Thymus (tissue), 11 donors: ENCODE data around the gene ELMO2. TPM values are rescaled to one million over a fixed set of nuclear protein-coding genes. Genes with fewer than 3 reads are reported as not detected.
"Not testable (repeated sequence)": the region's sequence is repeated elsewhere in the genome, so short reads cannot be mapped to it uniquely, and the experiment has no call there.

Source experiments
- DNase-seq, 9 donors: peaks; one replicate each; pipeline ENCODE4 v3.0.0-alpha.2; 2013; ENCODE audit warnings: low spot score in 9 of 9, low read depth in 6 of 9, missing footprints in 1 of 9
- H3K27ac ChIP-seq, 2 donors: one replicate each; pipeline ENCODE4 v1.5.1; 2013; ENCODE audit warnings: control low read depth in 1 of 2, low read depth in 1 of 2, low read length in 1 of 2, mild to moderate bottlenecking in 1 of 2, moderate library complexity in 1 of 2
- H3K27me3 ChIP-seq, 2 donors: one replicate each; pipeline ENCODE4 v1.5.1; 2013; ENCODE audit warnings: low read length in 1 of 2; ENCODE audit not compliant: control insufficient read depth in 2 of 2, insufficient read depth in 1 of 2
- H3K36me3 ChIP-seq, 2 donors: one replicate each; pipeline ENCODE4 v1.5.1; 2013; ENCODE audit warnings: low read length in 1 of 2, mild to moderate bottlenecking in 1 of 2, moderate library complexity in 1 of 2; ENCODE audit not compliant: control insufficient read depth in 2 of 2, insufficient read depth in 2 of 2
- H3K4me1 ChIP-seq, 2 donors: one replicate each; pipeline ENCODE4 v1.5.1; 2013; ENCODE audit warnings: low read length in 2 of 2; ENCODE audit not compliant: control insufficient read depth in 2 of 2, insufficient read depth in 2 of 2
- H3K4me3 ChIP-seq, 2 donors: one replicate each; pipeline ENCODE4 v1.5.1; 2013; ENCODE audit warnings: low read length in 2 of 2, control low read depth in 1 of 2, mild to moderate bottlenecking in 1 of 2
- H3K9me3 ChIP-seq, 2 donors: one replicate each; pipeline ENCODE4 v1.5.1; 2013; ENCODE audit warnings: low read length in 1 of 2, mild to moderate bottlenecking in 1 of 2; ENCODE audit not compliant: control insufficient read depth in 2 of 2, insufficient read depth in 1 of 2
- WGBS: extraction: QIAGEN DNeasy Blood & Tissue Kit; methylation state at CpG from one replicate; pipeline ENCODE4 v1.1.7; 2013; 5-methylcytosine and 5-hydroxymethylcytosine counted together
- polyA plus RNA-seq: library from polyadenylated mRNA; stranded (reverse); fragments of 200-250 nt; gene quantifications from one replicate; pipeline ENCODE4 v1.2.3, GENCODE V29; 2013
- total RNA-seq: library from RNA; stranded (reverse); fragments of 120-200 nt; gene quantifications from one replicate; pipeline ENCODE4 v1.2.4, GENCODE V29; 2013
- donor health status: healthy.

Gene ELMO2
- total and polyA plus RNA-seq, 2 donors = 23.3 to 32.9 TPM

- H3K27ac ChIP-seq = peak overlapping the region in 1 of 2 donors; percentile 43
- H3K9me3 ChIP-seq = no peaks in the 10 kb centered on the region
- 72% methylated on average over 3 of the region's 3 CpGs for WGBS
- no peaks in the 10 kb centered on the region for H3K27me3 ChIP-seq
- no peak for DNase-seq
- H3K4me1 ChIP-seq = peaks cover 20 to 44% of the 10 kb centered on the region in 2 donors
- peaks cover 9% of the 10 kb centered on the region in 2 donors for H3K36me3 ChIP-seq
- H3K4me3 ChIP-seq = no peak overlapping the region
These were observed 7.0 kb downstream of the ELMO2 start for GRCh38 chr20:46399401-46399800.

- Histone ChIP-seq H3K4me3 (no peak overlapping the region), H3K27me3 (no peaks in the 10 kb centered on the region), H3K27ac (no peak overlapping the region), H3K4me1 (peaks cover 20 to 42% of the 10 kb centered on the region in 2 donors), H3K9me3 (no peaks in the 10 kb centered on the region), H3K36me3 (peaks cover 13% of the 10 kb centered on the region in 2 donors)
- DNase-seq = no peak
- WGBS = 84% methylated on average over 3 of the region's 3 CpGs
These were observed 7.5 kb downstream of the ELMO2 start for GRCh38 chr20:46398963-46399362.

GRCh38 chr20:46396052-46396740, 10.2 kb downstream of the ELMO2 start:
- WGBS = 98% methylated on average over 7 of the region's 7 CpGs
- DNase-seq = no peak
- no peak overlapping the region for H3K4me3 ChIP-seq
- H3K36me3 ChIP-seq = peaks cover 30 to 35% of the 10 kb centered on the region in 2 donors
- no peak overlapping the region for H3K27ac ChIP-seq
- no peaks in the 10 kb centered on the region for H3K27me3 ChIP-seq
- no peaks in the 10 kb centered on the region for H3K9me3 ChIP-seq
- H3K4me1 ChIP-seq = peaks cover 10 to 25% of the 10 kb centered on the region in 2 donors

GRCh38 chr20:46394872-46395760, 11.3 kb downstream of the ELMO2 start:
- WGBS = 83% methylated on average over 11 of the region's 11 CpGs
- Histone ChIP-seq H3K4me3 (no peak overlapping the region), H3K36me3 (peaks cover 31 to 38% of the 10 kb centered on the region in 2 donors), H3K9me3 (no peaks in the 10 kb centered on the region), H3K27me3 (no peaks in the 10 kb centered on the region), H3K4me1 (peaks cover 0 to 14% of the 10 kb centered on the region in 2 donors), H3K27ac (no peak overlapping the region)
- no peak for DNase-seq

GRCh38 chr20:46393967-46394366, 12.4 kb downstream of the ELMO2 start:
- no peak overlapping the region for H3K4me3 ChIP-seq
- H3K9me3 ChIP-seq = no peaks in the 10 kb centered on the region
- H3K4me1 ChIP-seq = peaks cover 0 to 3% of the 10 kb centered on the region in 2 donors
- no peak for DNase-seq
- H3K36me3 ChIP-seq = peaks cover 33 to 38% of the 10 kb centered on the region in 2 donors
- 97% methylated on average over 6 of the region's 6 CpGs for WGBS
- H3K27ac ChIP-seq = no peak overlapping the region
- no peaks in the 10 kb centered on the region for H3K27me3 ChIP-seq

GRCh38 chr20:46388937-46389336, 17.5 kb downstream of the ELMO2 start:
- no peaks in the 10 kb centered on the region for H3K27me3 ChIP-seq
- H3K36me3 ChIP-seq = peaks cover 58% of the 10 kb centered on the region in 2 donors
- WGBS = 97% methylated on average over 10 of the region's 10 CpGs
- H3K9me3 ChIP-seq = no peaks in the 10 kb centered on the region
- H3K4me1 ChIP-seq = no peaks in the 10 kb centered on the region
- no peak overlapping the region for H3K27ac ChIP-seq
- H3K4me3 ChIP-seq = no peak overlapping the region
- no peak for DNase-seq

- DNase-seq = no peak
- Histone ChIP-seq H3K9me3 (no peaks in the 10 kb centered on the region), H3K36me3 (peaks cover 54 to 57% of the 10 kb centered on the region in 2 donors), H3K27ac (no peak overlapping the region), H3K27me3 (no peaks in the 10 kb centered on the region), H3K4me1 (no peaks in the 10 kb centered on the region), H3K4me3 (no peak overlapping the region)
- WGBS = 96% methylated on average over 5 of the region's 5 CpGs
These were observed 18.1 kb downstream of the ELMO2 start for GRCh38 chr20:46388201-46388836.

- not testable (repeated sequence) for DNase-seq, H3K4me3 ChIP-seq, H3K4me1 ChIP-seq, H3K27me3 ChIP-seq, H3K27ac ChIP-seq, H3K9me3 ChIP-seq
- H3K36me3 ChIP-seq = peaks cover 55 to 59% of the 10 kb centered on the region in 2 donors
- WGBS = 99% methylated on average over 3 of the region's 3 CpGs
These were observed 19.4 kb downstream of the ELMO2 start for GRCh38 chr20:46387054-46387453.
